Testis (tissue), 3 donors: Measurements from ENCODE around the gene DMD. TPM values are rescaled to one million over a fixed set of nuclear protein-coding genes. Genes with fewer than 3 reads are reported as not detected.

Source experiments
- DNase-seq: peaks from one replicate; pipeline ENCODE4 v3.0.0-alpha.2; 2019
- H3K27ac ChIP-seq, 2 donors: fragments of 200-600 bp; sonication (generic); one replicate each; pipeline ENCODE4 v1.5.1; 2019
- H3K27me3 ChIP-seq: fragments of 200-600 bp; sonication (generic); one replicate; pipeline ENCODE4 v1.5.1; 2019
- H3K36me3 ChIP-seq: fragments of 200-600 bp; sonication (generic); one replicate; pipeline ENCODE4 v1.5.1; 2017; ENCODE audit warnings: low read depth; ENCODE audit errors: missing control alignments
- H3K4me1 ChIP-seq: fragments of 200-600 bp; sonication (generic); one replicate; pipeline ENCODE4 v1.5.1; 2019
- H3K4me3 ChIP-seq, 2 donors: fragments of 200-600 bp; sonication (generic); one replicate each; pipeline ENCODE4 v1.5.1; 2017 to 2019
- H3K9me3 ChIP-seq: fragments of 200-600 bp; sonication (generic); one replicate; pipeline ENCODE4 v1.5.1; 2017
- POLR2A ChIP-seq: fragments of 450-650 bp; IDR thresholded peaks from one replicate; pipeline ENCODE4 v1.6.1; 2017; ENCODE audit warnings: antibody characterized with exemption, mild to moderate bottlenecking, moderate library complexity
- WGBS, 2 donors: methylation state at CpG; one replicate each; pipeline ENCODE4 v1.1.5; 2018; 5-methylcytosine and 5-hydroxymethylcytosine counted together
- intact Hi-C: fragments of 100-400 bp; cut with DNase I; formaldehyde crosslinking; loops from one replicate; pipeline ENCODE4 v1.15.1; 2023; ENCODE audit warnings: low total_unique reads
- polyA plus RNA-seq: library from polyadenylated mRNA; stranded (reverse); fragments of 350-450 nt; fragmentation: Illumina TruSeq; extraction: RNeasy Lipid Tissue Mini Kit (QIAGEN cat#74804); gene quantifications from one replicate; pipeline ENCODE4 v1.2.3, GENCODE V29; 2014; ENCODE audit warnings: low read depth, low replicate concordance; ENCODE audit not compliant: insufficient read depth
- total RNA-seq, 2 donors: library from RNA; depleted of rRNA; stranded (reverse); fragments of >200 nt; gene quantifications; one replicate each; pipeline ENCODE4 v1.2.3, GENCODE V29; 2016
- TF ChIP-seq, protein P1 (sequence below), 3 experiments: fragments of 450-650 bp in 2 of 3; fragments of 200-600 bp in 1 of 3; sonication (generic) in 1 of 3; IDR thresholded peaks; one replicate each; pipeline ENCODE4 v1.5.1; 2016 to 2019; ENCODE audit warnings: antibody characterized with exemption in 3 of 3, mild to moderate bottlenecking in 2 of 3, moderate library complexity in 1 of 3

The DMD gene
- total and polyA plus RNA-seq, 3 donors from 2014 or later: 11.3 to 34.1 (median 24.2) TPM

- intact Hi-C loops: no loop called here
- Histone ChIP-seq H3K27me3 (no peaks in the 10 kb centered on the region), H3K4me3 (no peak overlapping the region), H3K9me3 (no peaks in the 10 kb centered on the region), H3K36me3 (no peaks in the 10 kb centered on the region), H3K27ac (no peak overlapping the region), H3K4me1 (no peaks in the 10 kb centered on the region)
- TF ChIP-seq, protein P1, sequence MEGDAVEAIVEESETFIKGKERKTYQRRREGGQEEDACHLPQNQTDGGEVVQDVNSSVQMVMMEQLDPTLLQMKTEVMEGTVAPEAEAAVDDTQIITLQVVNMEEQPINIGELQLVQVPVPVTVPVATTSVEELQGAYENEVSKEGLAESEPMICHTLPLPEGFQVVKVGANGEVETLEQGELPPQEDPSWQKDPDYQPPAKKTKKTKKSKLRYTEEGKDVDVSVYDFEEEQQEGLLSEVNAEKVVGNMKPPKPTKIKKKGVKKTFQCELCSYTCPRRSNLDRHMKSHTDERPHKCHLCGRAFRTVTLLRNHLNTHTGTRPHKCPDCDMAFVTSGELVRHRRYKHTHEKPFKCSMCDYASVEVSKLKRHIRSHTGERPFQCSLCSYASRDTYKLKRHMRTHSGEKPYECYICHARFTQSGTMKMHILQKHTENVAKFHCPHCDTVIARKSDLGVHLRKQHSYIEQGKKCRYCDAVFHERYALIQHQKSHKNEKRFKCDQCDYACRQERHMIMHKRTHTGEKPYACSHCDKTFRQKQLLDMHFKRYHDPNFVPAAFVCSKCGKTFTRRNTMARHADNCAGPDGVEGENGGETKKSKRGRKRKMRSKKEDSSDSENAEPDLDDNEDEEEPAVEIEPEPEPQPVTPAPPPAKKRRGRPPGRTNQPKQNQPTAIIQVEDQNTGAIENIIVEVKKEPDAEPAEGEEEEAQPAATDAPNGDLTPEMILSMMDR (IDR thresholded peaks at IDR 0.05): no peak
- TF ChIP-seq POLR2A: no peak
- WGBS, 2 donors: 77% methylated on average over 3 of the region's 3 CpGs; no CpG with 5 or more reads in 1 of the 2 donors
- no peak for DNase-seq
Measured at GRCh38 chrX:32026772-32027171, 1184.6 kb downstream of the DMD start.

- no peak for TF ChIP-seq POLR2A
- TF ChIP-seq, protein P1 (IDR thresholded peaks at IDR 0.05): no peak
- no peaks in the 10 kb centered on the region for H3K36me3 ChIP-seq
- no peaks in the 10 kb centered on the region for H3K9me3 ChIP-seq
- H3K4me3 ChIP-seq: no peak overlapping the region
- intact Hi-C loops: no loop called here
- no peak overlapping the region for H3K27ac ChIP-seq
- H3K27me3 ChIP-seq: no peaks in the 10 kb centered on the region
- DNase-seq: no peak
- WGBS, 2 donors: 87 to 92% methylated on average over 9 of the region's 9 CpGs
- H3K4me1 ChIP-seq: no peaks in the 10 kb centered on the region
Measured at GRCh38 chrX:32024072-32024471, 1187.3 kb downstream of the DMD start.

DNA sequence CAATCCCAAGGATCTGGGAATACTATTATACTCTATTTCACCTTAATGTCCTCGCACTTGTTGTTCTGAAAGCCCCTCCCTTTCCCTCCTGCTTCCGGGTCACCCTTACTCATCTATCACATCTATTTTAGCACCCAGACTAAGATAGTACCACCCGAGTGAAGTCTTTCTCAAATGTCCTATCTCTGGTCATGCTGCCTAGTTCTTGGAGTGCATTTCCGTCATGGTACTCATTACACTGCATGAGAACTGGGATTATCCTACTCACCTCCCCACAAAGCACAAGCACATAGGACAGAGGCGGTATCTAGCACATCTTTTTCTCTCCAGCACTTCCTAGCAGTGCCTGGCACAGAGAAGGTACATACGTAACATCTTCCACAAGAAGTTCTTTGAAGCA lies 1195.2 kb downstream of the DMD start:
- intact Hi-C loops: no loop called here
- TF ChIP-seq, protein P1 (IDR thresholded peaks at IDR 0.05): no peak
- no peak for TF ChIP-seq POLR2A
- Histone ChIP-seq H3K4me3 (no peak overlapping the region), H3K27me3 (no peaks in the 10 kb centered on the region), H3K9me3 (no peaks in the 10 kb centered on the region), H3K36me3 (no peaks in the 10 kb centered on the region), H3K27ac (no peak overlapping the region), H3K4me1 (no peaks in the 10 kb centered on the region)
- WGBS, 2 donors: 88 to 93% methylated on average over 6 of the region's 6 CpGs
- no peak for DNase-seq

- Histone ChIP-seq H3K4me3 (no peak overlapping the region), H3K4me1 (no peaks in the 10 kb centered on the region), H3K36me3 (no peaks in the 10 kb centered on the region), H3K27me3 (no peaks in the 10 kb centered on the region), H3K27ac (no peak overlapping the region), H3K9me3 (no peaks in the 10 kb centered on the region)
- intact Hi-C loops: no loop called here
- WGBS, 2 donors: 94% methylated on average over 5 of the region's 5 CpGs
- no peak for DNase-seq
- TF ChIP-seq, protein P1 (IDR thresholded peaks at IDR 0.05): no peak
- no peak for TF ChIP-seq POLR2A
Measured at GRCh38 chrX:32010948-32011347, 1200.4 kb downstream of the DMD start.

DNA sequence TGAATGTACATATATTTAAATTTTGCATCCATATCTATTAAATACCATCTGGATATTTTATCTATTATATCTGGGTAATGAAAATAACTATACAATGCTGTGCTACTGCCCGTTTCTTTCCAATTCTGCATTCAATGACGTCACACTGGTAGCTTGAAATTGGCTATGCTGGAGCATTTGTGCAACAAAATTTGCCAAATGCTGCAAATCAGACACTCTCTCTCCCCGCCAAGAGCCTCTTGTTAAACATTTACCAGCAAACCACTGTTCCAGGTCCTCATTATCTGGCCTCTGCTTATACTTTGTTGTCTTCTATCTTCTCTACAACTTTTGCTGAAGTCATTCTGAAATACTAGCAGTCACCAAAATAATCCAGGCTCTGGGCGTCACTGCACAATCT lies 1201.1 kb downstream of the DMD start:
- TF ChIP-seq, protein P1 (IDR thresholded peaks at IDR 0.05): no peak
- TF ChIP-seq POLR2A: no peak
- H3K27ac ChIP-seq: no peak overlapping the region
- H3K4me3 ChIP-seq: no peak overlapping the region
- DNase-seq: no peak
- intact Hi-C loops: no loop called here
- no peaks in the 10 kb centered on the region for H3K36me3 ChIP-seq
- WGBS, 2 donors: 88 to 90% methylated on average over 4 of the region's 4 CpGs
- H3K4me1 ChIP-seq: no peaks in the 10 kb centered on the region
- no peaks in the 10 kb centered on the region for H3K9me3 ChIP-seq
- H3K27me3 ChIP-seq: no peaks in the 10 kb centered on the region
